Suprapubic skin (tissue), 4 donors: ENCODE data around the gene ZNHIT1.

Source experiments
- EP300 ChIP-seq: sonication (generic); formaldehyde crosslinking; IDR thresholded peaks from one replicate; pipeline ENCODE4 v1.6.1; 2017; ENCODE audit warnings: antibody characterized with exemption
- POLR2A ChIP-seq, 2 donors: fragments of 450-650 bp; IDR thresholded peaks; one replicate each; pipeline ENCODE4 v1.6.1; 2017; ENCODE audit warnings: antibody characterized with exemption in 2 of 2, mild to moderate bottlenecking in 2 of 2, moderate library complexity in 2 of 2
- POLR2AphosphoS5 ChIP-seq, 3 donors: sonication (generic); formaldehyde crosslinking; IDR thresholded peaks; one replicate each; pipeline ENCODE4 v1.6.1; 2017; ENCODE audit warnings: antibody characterized with exemption in 3 of 3
- TF ChIP-seq, protein P1 (sequence below), 2 donors: fragments of 200-600 bp in 1 of 2; fragments of 450-650 bp in 1 of 2; sonication (generic) in 1 of 2; IDR thresholded peaks; one replicate each; pipeline ENCODE4 v1.5.1; 2016 to 2019; ENCODE audit warnings: antibody characterized with exemption in 2 of 2, mild to moderate bottlenecking in 1 of 2, moderate library complexity in 1 of 2

DNA sequence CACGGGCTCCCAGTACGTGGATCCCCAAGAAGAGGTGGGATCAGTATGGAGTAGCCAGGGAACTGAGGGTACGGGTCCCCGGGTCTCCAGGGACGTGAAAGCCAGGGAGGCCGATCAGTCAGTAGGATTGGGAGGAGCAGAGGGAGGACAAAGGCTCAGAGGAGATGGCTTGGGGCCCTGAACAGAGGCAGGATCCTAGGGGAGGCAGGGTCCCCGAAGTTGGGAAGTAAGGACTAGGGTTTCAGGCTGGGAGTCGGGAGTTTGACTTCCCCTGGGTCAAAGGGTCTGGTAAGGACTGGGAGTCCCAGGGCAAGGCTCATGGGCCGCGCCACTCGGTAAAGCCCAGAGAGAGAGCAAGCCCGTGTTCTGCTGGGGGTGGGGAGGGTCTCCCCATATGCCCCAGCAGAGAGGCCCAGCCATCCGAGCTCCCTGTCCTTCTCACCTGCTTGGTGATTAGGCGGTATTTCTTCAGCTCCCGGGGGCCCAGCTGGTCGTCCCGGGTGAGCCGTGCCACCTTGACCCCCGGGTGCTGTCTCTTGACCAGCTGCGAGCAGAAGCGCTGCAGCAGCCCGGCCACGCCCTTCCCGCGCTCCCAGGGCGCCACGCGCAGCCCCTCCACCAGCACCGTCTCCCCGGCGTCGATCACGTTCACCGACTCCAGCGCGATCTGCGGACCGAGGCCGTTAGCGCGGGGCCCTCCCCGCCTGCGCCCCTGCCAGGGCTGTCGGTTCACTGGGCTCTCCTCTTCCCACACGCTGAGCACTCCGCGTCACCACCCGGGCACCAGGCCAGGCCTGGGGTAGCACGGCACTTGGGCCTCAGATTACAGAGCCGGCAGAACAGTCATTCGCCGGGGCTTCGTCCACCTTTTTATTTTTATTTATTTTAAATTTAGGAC, 44.9 kb upstream of the ZNHIT1 start:
- TF ChIP-seq, protein P1, sequence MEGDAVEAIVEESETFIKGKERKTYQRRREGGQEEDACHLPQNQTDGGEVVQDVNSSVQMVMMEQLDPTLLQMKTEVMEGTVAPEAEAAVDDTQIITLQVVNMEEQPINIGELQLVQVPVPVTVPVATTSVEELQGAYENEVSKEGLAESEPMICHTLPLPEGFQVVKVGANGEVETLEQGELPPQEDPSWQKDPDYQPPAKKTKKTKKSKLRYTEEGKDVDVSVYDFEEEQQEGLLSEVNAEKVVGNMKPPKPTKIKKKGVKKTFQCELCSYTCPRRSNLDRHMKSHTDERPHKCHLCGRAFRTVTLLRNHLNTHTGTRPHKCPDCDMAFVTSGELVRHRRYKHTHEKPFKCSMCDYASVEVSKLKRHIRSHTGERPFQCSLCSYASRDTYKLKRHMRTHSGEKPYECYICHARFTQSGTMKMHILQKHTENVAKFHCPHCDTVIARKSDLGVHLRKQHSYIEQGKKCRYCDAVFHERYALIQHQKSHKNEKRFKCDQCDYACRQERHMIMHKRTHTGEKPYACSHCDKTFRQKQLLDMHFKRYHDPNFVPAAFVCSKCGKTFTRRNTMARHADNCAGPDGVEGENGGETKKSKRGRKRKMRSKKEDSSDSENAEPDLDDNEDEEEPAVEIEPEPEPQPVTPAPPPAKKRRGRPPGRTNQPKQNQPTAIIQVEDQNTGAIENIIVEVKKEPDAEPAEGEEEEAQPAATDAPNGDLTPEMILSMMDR (IDR thresholded peaks at IDR 0.05): no peak
- TF ChIP-seq POLR2AphosphoS5 (IDR thresholded peaks at IDR 0.05): no peak
- TF ChIP-seq POLR2A (IDR thresholded peaks at IDR 0.05): no peak
- TF ChIP-seq EP300: no peak
